Stimulated activated CD8-positive, alpha-beta memory T cell treated with anti-CD3 and anti-CD28 coated beads, Interleukin-12 subunit alpha, Interleukin-12 subunit beta, amount 100 ng/mL, for 4 hours (primary cell): ENCODE data around the gene LCT.

Experiments used
- DNase-seq: peaks from one replicate; pipeline ENCODE4 v3.0.0-alpha.2; 2020; ENCODE audit warnings: low read depth

LCT gene

DNA sequence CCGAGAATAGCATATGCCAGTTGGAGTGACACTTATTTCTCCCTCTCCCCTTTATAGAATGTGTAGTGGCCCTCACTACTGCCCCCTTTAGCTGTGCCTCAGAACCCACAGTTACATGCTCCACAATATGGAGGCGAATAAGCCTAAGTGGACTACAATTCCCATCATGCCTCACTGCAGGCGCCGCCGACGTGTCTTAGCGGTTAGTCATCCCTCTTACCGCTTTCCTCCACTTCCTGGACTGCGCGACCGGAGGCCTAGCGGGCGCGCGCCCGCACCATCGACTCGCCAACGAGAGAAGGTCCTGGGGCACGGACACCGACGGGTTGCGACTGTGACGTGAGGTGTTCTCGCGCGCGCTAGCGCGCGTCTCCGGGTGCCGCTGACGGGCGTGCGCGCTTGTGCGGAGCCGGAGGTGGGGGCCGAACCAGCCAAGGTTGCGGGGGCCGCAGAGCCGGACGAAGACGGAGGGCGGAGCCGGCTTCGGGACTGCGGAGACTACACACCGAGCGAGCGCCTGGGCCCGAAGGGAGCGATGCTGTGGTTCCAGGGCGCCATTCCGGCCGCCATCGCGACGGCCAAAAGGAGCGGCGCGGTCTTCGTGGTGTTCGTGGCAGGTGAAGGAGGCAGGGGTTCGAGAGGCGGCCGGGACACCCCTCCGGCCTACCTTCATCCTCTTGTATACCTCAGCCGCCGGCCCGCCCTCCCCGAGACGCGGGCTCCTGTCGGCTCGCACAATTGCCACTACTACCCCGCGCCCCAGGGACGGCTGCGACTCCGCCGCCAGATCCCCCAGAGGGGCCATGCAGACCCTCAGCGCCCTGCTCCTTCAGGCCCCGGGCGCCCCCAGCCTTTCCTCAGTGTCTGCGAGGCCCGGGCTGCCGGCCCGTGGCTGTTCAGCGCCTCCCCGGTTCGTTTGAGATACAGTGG, 95.3 kb downstream of the LCT start, which contains the start of gene UBXN4:
Gene UBXN4, plus strand, starts transcription at position 461 of the 930 bp plus-strand sequence. Its CDS starts 75 bp downstream, at position 536.
- peak; percentile 93 for DNase-seq

DNA sequence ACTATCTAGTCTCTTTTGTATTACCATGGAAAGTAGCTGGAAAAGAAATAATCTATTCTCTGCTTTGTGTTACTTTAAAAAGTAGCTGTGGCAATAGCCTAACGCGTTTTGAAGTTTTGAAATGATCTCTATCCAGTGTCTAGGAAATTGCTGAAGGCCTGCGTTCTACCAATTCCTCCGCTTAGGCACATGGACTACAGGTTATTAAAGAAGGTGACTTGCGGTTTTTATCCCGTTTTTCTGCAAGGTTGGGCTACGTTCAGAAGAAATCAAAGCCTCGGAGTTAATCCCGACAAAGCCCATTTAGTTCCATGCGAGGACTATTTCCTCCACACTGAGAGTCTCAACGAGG, 96.0 kb downstream of the LCT start:
- DNase-seq: no peak

DNA sequence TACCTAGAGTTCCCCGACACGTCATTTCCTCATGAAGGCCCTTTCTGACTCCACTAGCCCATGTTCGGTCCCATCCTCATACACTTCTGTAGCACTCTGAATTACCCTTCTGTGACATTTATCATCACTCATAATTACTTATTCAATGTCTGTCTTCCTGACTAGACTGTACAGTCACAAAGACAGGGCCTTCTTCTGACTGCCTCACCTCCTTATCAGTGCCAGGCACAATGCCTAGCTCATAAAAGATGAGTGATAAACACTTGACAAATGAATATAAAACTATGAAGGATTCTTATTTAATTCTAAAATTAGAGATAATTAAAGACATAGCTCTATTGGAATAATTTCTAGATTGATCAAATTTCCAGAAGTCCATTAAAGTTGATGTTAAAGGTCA, 96.8 kb downstream of the LCT start:
- DNase-seq: no peak
